Epidermal melanocyte (primary cell): Measurements from ENCODE around the gene MTCH1.

Experiments used
- DNase-seq: peaks from one replicate; pipeline ENCODE4 v3.0.0; 2011; ENCODE audit warnings: low spot score; ENCODE audit not compliant: insufficient read length

The MTCH1 gene

GRCh38 chr6:36927691-36928546, 58.1 kb downstream of the MTCH1 start:
- DNase-seq = no peak

GRCh38 chr6:36926708-36927513, 59.1 kb downstream of the MTCH1 start:
- no peak for DNase-seq

GRCh38 chr6:36925809-36926208, 60.2 kb downstream of the MTCH1 start:
- no peak for DNase-seq

- no peak for DNase-seq
These were observed 61.1 kb downstream of the MTCH1 start for GRCh38 chr6:36924778-36925374.

- no peak for DNase-seq
These were observed 61.9 kb downstream of the MTCH1 start for GRCh38 chr6:36924131-36924530.

- no peak for DNase-seq
These were observed 65.5 kb downstream of the MTCH1 start for GRCh38 chr6:36920546-36920945.

- no peak for DNase-seq
These were observed 65.9 kb downstream of the MTCH1 start for GRCh38 chr6:36920049-36920448.
